HFFc6 (cell line): ENCODE data around the gene CHPT1. TPM values are rescaled to one million over a fixed set of nuclear protein-coding genes. Genes with fewer than 3 reads are reported as not detected.
A peak's percentile ranks its signal among the peaks of the same experiment; 100 is the strongest.

ENCODE experiments used
- DNase-seq: peaks from one replicate; pipeline ENCODE4 v3.0.0-alpha.2; 2018
- H3K27ac Mint-ChIP-seq: 2 replicates; pipeline ENCODE4 v1.8.0; 2020; ENCODE audit warnings: mild to moderate bottlenecking, mixed read lengths
- H3K27me3 Mint-ChIP-seq: 2 replicates; pipeline ENCODE4 v1.8.0; 2021; ENCODE audit warnings: mild to moderate bottlenecking, moderate library complexity, mixed read lengths; ENCODE audit not compliant: insufficient read depth
- H3K36me3 Mint-ChIP-seq: 2 replicates; pipeline ENCODE4 v1.8.0; 2021; ENCODE audit warnings: low read depth, mixed read lengths
- H3K4me1 Mint-ChIP-seq: 2 replicates; pipeline ENCODE4 v1.8.0; 2020; ENCODE audit warnings: low read depth, mixed read lengths
- H3K4me3 Mint-ChIP-seq: 2 replicates; pipeline ENCODE4 v1.8.0; 2020; ENCODE audit warnings: mild to moderate bottlenecking, moderate library complexity, mixed read lengths
- H3K9me3 Mint-ChIP-seq: 2 replicates; pipeline ENCODE4 v1.8.0; 2020; ENCODE audit warnings: mild to moderate bottlenecking, mixed read lengths
- total RNA-seq, 6 experiments: library from RNA; stranded (reverse); fragmentation: NEBNext Ultra II Directional; extraction: Animal tissue kit (Norgen Biotek cat#: 25700); gene quantifications; 2 replicates in 1 of 6; 3 replicates in 5 of 6; pipeline ENCODE4 v1.2.3, GENCODE V29; 2021
- TF ChIP-seq, protein P1 (sequence below): fragments of 200-600 bp; sonication (generic); IDR thresholded peaks from 2 replicates; pipeline ENCODE4 v1.5.0; 2021; ENCODE audit warnings: antibody characterized with exemption, mild to moderate bottlenecking

The CHPT1 gene
- total RNA-seq, 6 experiments from 2014 or later: 28.1 to 38.8 (median 34.5) TPM

DNA sequence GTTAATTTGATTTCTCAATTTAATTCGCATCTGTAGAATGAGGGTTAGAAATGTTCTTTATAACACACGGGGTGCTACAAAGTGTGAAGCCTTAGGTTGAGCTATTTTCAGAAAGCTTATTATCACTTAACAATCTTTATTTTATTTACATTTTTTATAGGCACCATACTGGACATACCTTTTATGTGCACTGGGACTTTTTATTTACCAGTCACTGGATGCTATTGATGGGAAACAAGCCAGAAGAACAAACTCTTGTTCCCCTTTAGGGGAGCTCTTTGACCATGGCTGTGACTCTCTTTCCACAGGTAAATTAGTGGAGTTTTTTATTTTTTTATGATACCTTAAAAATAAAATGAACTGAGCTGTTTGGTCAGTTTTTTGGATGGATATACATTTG, 16.5 kb downstream of the CHPT1 start:
- Mint-ChIP-seq H3K27me3 (no peaks in the 10 kb centered on the region), H3K36me3 (no peaks in the 10 kb centered on the region), H3K9me3 (no peaks in the 10 kb centered on the region), H3K4me3 (no peak overlapping the region), H3K27ac (no peak overlapping the region), H3K4me1 (no peaks in the 10 kb centered on the region)
- no peak for DNase-seq
- TF ChIP-seq, protein P1, sequence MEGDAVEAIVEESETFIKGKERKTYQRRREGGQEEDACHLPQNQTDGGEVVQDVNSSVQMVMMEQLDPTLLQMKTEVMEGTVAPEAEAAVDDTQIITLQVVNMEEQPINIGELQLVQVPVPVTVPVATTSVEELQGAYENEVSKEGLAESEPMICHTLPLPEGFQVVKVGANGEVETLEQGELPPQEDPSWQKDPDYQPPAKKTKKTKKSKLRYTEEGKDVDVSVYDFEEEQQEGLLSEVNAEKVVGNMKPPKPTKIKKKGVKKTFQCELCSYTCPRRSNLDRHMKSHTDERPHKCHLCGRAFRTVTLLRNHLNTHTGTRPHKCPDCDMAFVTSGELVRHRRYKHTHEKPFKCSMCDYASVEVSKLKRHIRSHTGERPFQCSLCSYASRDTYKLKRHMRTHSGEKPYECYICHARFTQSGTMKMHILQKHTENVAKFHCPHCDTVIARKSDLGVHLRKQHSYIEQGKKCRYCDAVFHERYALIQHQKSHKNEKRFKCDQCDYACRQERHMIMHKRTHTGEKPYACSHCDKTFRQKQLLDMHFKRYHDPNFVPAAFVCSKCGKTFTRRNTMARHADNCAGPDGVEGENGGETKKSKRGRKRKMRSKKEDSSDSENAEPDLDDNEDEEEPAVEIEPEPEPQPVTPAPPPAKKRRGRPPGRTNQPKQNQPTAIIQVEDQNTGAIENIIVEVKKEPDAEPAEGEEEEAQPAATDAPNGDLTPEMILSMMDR: no peak

DNA sequence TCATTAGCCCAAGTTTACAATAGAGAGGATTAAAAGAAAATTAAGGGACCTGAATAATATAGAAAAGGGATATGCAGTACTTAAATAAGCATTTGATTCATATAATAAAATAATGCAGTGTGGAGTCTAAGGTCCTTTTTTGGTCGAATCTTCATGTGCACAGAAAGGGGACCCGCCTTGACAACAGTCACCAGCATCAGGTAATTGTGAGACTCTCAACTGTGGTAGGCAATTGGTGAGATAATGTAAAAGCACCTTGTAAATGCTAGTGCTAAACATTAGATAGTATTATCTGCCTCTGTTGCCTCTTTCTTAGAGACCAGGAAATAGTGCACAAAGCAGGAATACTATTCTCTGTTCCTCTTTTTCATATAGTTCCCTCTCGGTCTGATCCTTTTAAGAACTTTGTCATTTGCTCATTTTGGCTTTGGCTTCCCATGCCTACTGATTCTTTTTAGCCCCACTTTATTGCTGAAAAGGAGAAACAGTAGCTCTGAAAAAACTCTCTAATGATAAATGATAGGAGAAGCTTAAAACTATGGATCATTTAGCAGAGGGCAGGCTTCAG, 17.5 kb downstream of the CHPT1 start:
- H3K4me3 Mint-ChIP-seq: no peak overlapping the region
- H3K27me3 Mint-ChIP-seq: no peaks in the 10 kb centered on the region
- no peak for DNase-seq
- H3K9me3 Mint-ChIP-seq: no peaks in the 10 kb centered on the region
- TF ChIP-seq, protein P1: no peak
- H3K36me3 Mint-ChIP-seq: no peaks in the 10 kb centered on the region
- H3K27ac Mint-ChIP-seq: no peak overlapping the region
- peaks cover 8% of the 10 kb centered on the region for H3K4me1 Mint-ChIP-seq

DNA sequence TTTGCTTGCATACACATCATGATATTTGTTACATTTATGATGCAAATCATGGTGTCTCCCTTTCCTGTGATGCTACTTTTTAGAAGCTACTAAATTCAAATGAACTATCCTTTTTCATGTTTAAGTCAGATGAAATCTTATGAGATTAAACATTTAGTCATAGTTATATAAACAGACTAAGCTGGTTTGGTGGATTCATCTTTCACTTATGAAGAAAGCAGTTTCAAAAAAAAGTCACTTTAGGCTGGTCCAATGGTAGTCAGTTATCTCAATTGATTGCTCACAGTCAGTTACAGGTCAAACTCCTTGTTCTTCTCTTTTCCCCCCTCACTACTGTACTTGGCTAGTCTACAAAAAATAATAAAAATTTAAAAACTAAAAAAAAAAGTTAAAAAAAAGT, 22.1 kb downstream of the CHPT1 start:
- H3K4me3 Mint-ChIP-seq: no peak overlapping the region
- TF ChIP-seq, protein P1: no peak
- H3K27me3 Mint-ChIP-seq: no peaks in the 10 kb centered on the region
- peaks cover 13% of the 10 kb centered on the region for H3K4me1 Mint-ChIP-seq
- no peaks in the 10 kb centered on the region for H3K36me3 Mint-ChIP-seq
- no peaks in the 10 kb centered on the region for H3K9me3 Mint-ChIP-seq
- DNase-seq: peak; percentile 6
- no peak overlapping the region; the same call in 1 of the 2 replicates for H3K27ac Mint-ChIP-seq

DNA sequence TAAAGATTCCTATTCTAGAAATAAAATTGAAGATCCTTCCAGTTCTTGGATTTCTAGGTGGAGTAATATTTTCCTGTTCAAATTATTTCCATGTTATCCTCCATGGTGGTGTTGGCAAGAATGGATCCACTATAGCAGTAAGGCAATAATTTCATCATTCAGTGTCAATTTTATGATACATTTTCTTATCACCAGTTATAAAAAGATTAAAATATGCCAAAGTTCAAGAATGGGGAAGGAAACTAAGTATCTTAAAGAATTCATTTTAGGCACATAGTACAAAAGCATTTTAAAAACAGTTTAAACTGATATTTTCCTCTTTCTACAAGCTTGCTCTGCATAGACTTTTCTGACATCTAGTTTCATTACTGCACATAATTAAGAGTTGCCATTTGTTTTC, 22.7 kb downstream of the CHPT1 start:
- TF ChIP-seq, protein P1: no peak
- Mint-ChIP-seq H3K36me3 (no peaks in the 10 kb centered on the region), H3K27ac (no peak overlapping the region; the same call in 1 of the 2 replicates), H3K4me1 (peaks cover 13% of the 10 kb centered on the region), H3K9me3 (no peaks in the 10 kb centered on the region), H3K27me3 (no peaks in the 10 kb centered on the region), H3K4me3 (no peak overlapping the region)
- DNase-seq: no peak

DNA sequence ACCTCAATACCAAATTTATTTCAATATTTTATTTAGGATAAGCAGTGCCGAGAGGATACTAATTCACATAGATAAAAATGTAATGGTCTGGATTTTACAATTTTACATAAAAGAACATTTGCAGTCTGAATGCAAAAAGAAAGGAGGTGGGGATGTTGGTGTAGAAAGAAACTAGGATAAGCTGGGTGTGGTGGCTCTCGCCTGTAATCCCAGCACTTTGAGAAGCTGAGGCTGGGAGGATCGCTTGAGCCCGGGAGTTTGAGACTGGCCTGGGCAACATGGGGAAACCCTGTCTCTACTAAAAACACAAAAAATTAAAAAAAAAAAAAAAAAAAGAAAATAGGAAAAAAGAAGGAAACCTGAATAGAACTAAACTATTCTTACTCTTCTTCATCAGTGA, 25.0 kb downstream of the CHPT1 start:
- DNase-seq: no peak

More for the DNA sequence above, 25.0 kb downstream of the CHPT1 start:
- H3K36me3 Mint-ChIP-seq: peaks cover 6% of the 10 kb centered on the region; the same call in 1 of the 2 replicates
- TF ChIP-seq, protein P1: no peak
- H3K9me3 Mint-ChIP-seq: no peaks in the 10 kb centered on the region
- H3K4me3 Mint-ChIP-seq: no peak overlapping the region
- no peak overlapping the region for H3K27ac Mint-ChIP-seq
- no peaks in the 10 kb centered on the region for H3K27me3 Mint-ChIP-seq
- H3K4me1 Mint-ChIP-seq: peaks cover 13% of the 10 kb centered on the region
